Right ventricle myocardium superior (tissue), 1 donor: Measurements from ENCODE around the gene RBM33. TPM values are rescaled to one million over a fixed set of nuclear protein-coding genes. Genes with fewer than 3 reads are reported as not detected.

Source experiments
- ATAC-seq: fragments of 200-7000 bp; cut with Tn5 transposase; one replicate; pipeline ENCODE4 v1.9.1; 2020; ENCODE audit warnings: mild to moderate bottlenecking; ENCODE audit not compliant: poor library complexity
- DNase-seq: peaks from one replicate; pipeline ENCODE4 v3.0.0-alpha.2; 2020
- intact Hi-C: fragments of 100-400 bp; cut with DNase I; formaldehyde crosslinking; loops from one replicate; pipeline ENCODE4 v1.11.2; 2022
- total RNA-seq: library from RNA; stranded (reverse); fragmentation: NEBNext Ultra II Directional; extraction: Animal tissue kit (Norgen Biotek cat#: 25700); gene quantifications from one replicate; pipeline ENCODE4 v1.2.1, GENCODE V29; 2021
- donor health status: DM: no; HTN: yes; CAD: no; lungs with severe emphysema.

The RBM33 gene
- total RNA-seq, 1 donor from 2014 or later = 32.8 TPM

GRCh38 chr7:155705623-155706360, 61.3 kb downstream of the RBM33 start:
- no peak for DNase-seq
- intact Hi-C loops = no loop called here
- ATAC-seq = peak; percentile 65

- intact Hi-C loops = no loop called here
- no peak for ATAC-seq
- no peak for DNase-seq
Measured at GRCh38 chr7:155706376-155706775, 61.9 kb downstream of the RBM33 start.

- DNase-seq (no peak), ATAC-seq (no peak)
- intact Hi-C loops = no loop called here
Measured at GRCh38 chr7:155709453-155709852, 65.0 kb downstream of the RBM33 start.

- ATAC-seq (no peak), DNase-seq (no peak)
- intact Hi-C loops = no loop called here
Measured at GRCh38 chr7:155710031-155710430, 65.6 kb downstream of the RBM33 start.

GRCh38 chr7:155710530-155710929, 66.1 kb downstream of the RBM33 start:
- no peak for ATAC-seq
- no peak for DNase-seq
- intact Hi-C loops = no loop called here

GRCh38 chr7:155711081-155711480, 66.6 kb downstream of the RBM33 start:
- intact Hi-C loops = no loop called here
- ATAC-seq (no peak), DNase-seq (no peak)

- DNase-seq (peak; percentile 55), ATAC-seq (no peak)
- intact Hi-C loops = no loop called here
Measured at GRCh38 chr7:155713384-155713783, 68.9 kb downstream of the RBM33 start.

GRCh38 chr7:155714702-155715101, 70.2 kb downstream of the RBM33 start:
- peak; percentile 18 for ATAC-seq
- intact Hi-C loops = no loop called here
- DNase-seq = no peak

- intact Hi-C loops = no loop called here
- no peak for DNase-seq
Measured at GRCh38 chr7:155715111-155715805, 70.8 kb downstream of the RBM33 start.

GRCh38 chr7:155717010-155717744, 72.7 kb downstream of the RBM33 start:
- ATAC-seq (no peak), DNase-seq (no peak)
- intact Hi-C loops = no loop called here

More at GRCh38 chr7:155715111-155715805, 70.8 kb downstream of the RBM33 start:
- no peak for ATAC-seq

GRCh38 chr7:155721056-155721455, 76.6 kb downstream of the RBM33 start:
- DNase-seq (no peak), ATAC-seq (peak; percentile 84)
- intact Hi-C loops = no loop called here

GRCh38 chr7:155722118-155722517, 77.7 kb downstream of the RBM33 start:
- ATAC-seq (no peak), DNase-seq (no peak)
- intact Hi-C loops = no loop called here

GRCh38 chr7:155722936-155723335, 78.5 kb downstream of the RBM33 start:
- no peak for ATAC-seq
- no peak for DNase-seq
- intact Hi-C loops = no loop called here

- ATAC-seq = no peak
- intact Hi-C loops = no loop called here
- DNase-seq = no peak
Measured at GRCh38 chr7:155724327-155725005, 80.0 kb downstream of the RBM33 start.

- intact Hi-C loops = no loop called here
- DNase-seq (no peak), ATAC-seq (no peak)
Measured at GRCh38 chr7:155725006-155725355, 80.5 kb downstream of the RBM33 start.

GRCh38 chr7:155727616-155728015, 83.2 kb downstream of the RBM33 start:
- ATAC-seq (no peak), DNase-seq (no peak)
- intact Hi-C loops = no loop called here

GRCh38 chr7:155728116-155728515, 83.7 kb downstream of the RBM33 start:
- intact Hi-C loops = no loop called here
- DNase-seq = no peak
- ATAC-seq = peak; percentile 25

- DNase-seq = no peak
- ATAC-seq = no peak
- intact Hi-C loops = loop anchor here (10.0 kb wide), 1 partner anchor 85 kb away; the partner anchor contains the start of gene RBM33
Measured at GRCh38 chr7:155729847-155730246, 85.4 kb downstream of the RBM33 start.

- intact Hi-C loops = loop anchor here (10.0 kb wide), 1 partner anchor 87 kb away; the partner anchor contains the start of gene RBM33
- ATAC-seq (no peak), DNase-seq (no peak)
Measured at GRCh38 chr7:155731380-155731779, 86.9 kb downstream of the RBM33 start.
